ENCODE data around the gene CALM3. TPM values are rescaled to one million over a fixed set of nuclear protein-coding genes. Genes with fewer than 3 reads are reported as not detected.
"Not testable (repeated sequence)": the region's sequence is repeated elsewhere in the genome, so short reads cannot be mapped to it uniquely, and the experiment has no call there.

Gene CALM3
- total and polyA plus RNA-seq, 2 experiments from 2014 or later, result 237 to 246 TPM

- WGBS (ENCODE audit: low lambda C conversion rate, missing lambda C conversion rate), result 86% methylated on average over 12 of the region's 12 CpGs
Observed at GRCh38 chr19:46625731-46626130, 24.6 kb downstream of the CALM3 start.

GRCh38 chr19:46626446-46626845 is 25.3 kb downstream of the CALM3 start:
- Histone ChIP-seq H3K4me3 (no peak overlapping the region), H3K9me2 (replicated peaks; ENCODE audit: insufficient read depth) (no peaks in the 10 kb centered on the region), H3K4me1 (ENCODE audit: insufficient read depth) (peaks cover 13% of the 10 kb centered on the region), H3K9me3 (ENCODE audit: low read depth) (no peaks in the 10 kb centered on the region), H2AFZ (no peak overlapping the region), H3K27me3 (no peaks in the 10 kb centered on the region), H3K79me2 (no peaks in the 10 kb centered on the region), H3K27ac (no peak overlapping the region), H3K4me2 (no peak overlapping the region), H3K36me3 (replicated peaks; ENCODE audit: insufficient read depth, low read depth) (no peaks in the 10 kb centered on the region), H4K20me1 (ENCODE audit: insufficient read depth, poor library complexity, severe bottlenecking) (no peaks in the 10 kb centered on the region)
- TF ChIP-seq, protein P1, sequence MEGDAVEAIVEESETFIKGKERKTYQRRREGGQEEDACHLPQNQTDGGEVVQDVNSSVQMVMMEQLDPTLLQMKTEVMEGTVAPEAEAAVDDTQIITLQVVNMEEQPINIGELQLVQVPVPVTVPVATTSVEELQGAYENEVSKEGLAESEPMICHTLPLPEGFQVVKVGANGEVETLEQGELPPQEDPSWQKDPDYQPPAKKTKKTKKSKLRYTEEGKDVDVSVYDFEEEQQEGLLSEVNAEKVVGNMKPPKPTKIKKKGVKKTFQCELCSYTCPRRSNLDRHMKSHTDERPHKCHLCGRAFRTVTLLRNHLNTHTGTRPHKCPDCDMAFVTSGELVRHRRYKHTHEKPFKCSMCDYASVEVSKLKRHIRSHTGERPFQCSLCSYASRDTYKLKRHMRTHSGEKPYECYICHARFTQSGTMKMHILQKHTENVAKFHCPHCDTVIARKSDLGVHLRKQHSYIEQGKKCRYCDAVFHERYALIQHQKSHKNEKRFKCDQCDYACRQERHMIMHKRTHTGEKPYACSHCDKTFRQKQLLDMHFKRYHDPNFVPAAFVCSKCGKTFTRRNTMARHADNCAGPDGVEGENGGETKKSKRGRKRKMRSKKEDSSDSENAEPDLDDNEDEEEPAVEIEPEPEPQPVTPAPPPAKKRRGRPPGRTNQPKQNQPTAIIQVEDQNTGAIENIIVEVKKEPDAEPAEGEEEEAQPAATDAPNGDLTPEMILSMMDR (IDR thresholded peaks at IDR 0.05; ENCODE audit: poor library complexity), result no peak
- TF ChIP-seq EZH2phosphoT487 (IDR thresholded peaks at IDR 0.05; ENCODE audit: low read depth, severe bottlenecking, unreplicated experiment) (no peak), EZH2 (IDR thresholded peaks at IDR 0.05; ENCODE audit: borderline replicate concordance) (no peak)
- no peak for DNase-seq (ENCODE audit: low spot score)
- WGBS (ENCODE audit: low lambda C conversion rate, missing lambda C conversion rate), result 87% methylated on average over 14 of the region's 14 CpGs

More at GRCh38 chr19:46625731-46626130, 24.6 kb downstream of the CALM3 start:
- H2AFZ ChIP-seq, result no peak overlapping the region
- DNase-seq (ENCODE audit: low spot score), result no peak
- peak overlapping the region; percentile 75 for H3K27ac ChIP-seq
- H3K4me2 ChIP-seq, result no peak overlapping the region
- H3K27me3 ChIP-seq, result no peaks in the 10 kb centered on the region
- TF ChIP-seq, protein P1 (IDR thresholded peaks at IDR 0.05; ENCODE audit: poor library complexity), result no peak
- no peak for TF ChIP-seq EZH2 (IDR thresholded peaks at IDR 0.05; ENCODE audit: borderline replicate concordance)
- no peaks in the 10 kb centered on the region for H3K36me3 ChIP-seq (replicated peaks; ENCODE audit: insufficient read depth, low read depth)
- no peak overlapping the region for H3K4me3 ChIP-seq
- no peaks in the 10 kb centered on the region for H3K79me2 ChIP-seq
- H4K20me1 ChIP-seq (ENCODE audit: insufficient read depth, poor library complexity, severe bottlenecking), result no peaks in the 10 kb centered on the region
- no peaks in the 10 kb centered on the region for H3K9me2 ChIP-seq (replicated peaks; ENCODE audit: insufficient read depth)
- H3K9me3 ChIP-seq (ENCODE audit: low read depth), result no peaks in the 10 kb centered on the region
- H3K4me1 ChIP-seq (ENCODE audit: insufficient read depth), result peaks cover 16% of the 10 kb centered on the region

DNA sequence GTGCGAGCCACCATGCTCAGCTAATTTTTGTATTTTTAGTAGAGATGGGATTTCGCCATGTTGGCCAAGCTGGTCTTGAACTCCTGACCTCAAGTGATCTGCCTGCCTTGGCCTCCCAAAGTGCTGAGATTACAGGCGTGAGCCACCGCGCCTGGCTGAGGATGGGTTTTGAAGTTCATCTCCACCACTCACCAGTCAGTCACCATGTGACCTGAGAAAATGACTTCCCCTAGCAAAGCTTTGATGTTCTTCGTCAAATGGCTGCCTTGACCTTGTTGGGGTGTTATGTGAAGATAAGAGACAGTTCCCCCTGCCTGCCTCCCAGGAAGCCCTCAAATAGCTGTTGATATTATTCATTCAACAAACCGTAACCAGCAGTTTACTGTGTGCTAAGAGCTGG is 27.8 kb downstream of the CALM3 start:
- H3K4me1 ChIP-seq (ENCODE audit: insufficient read depth), result peaks cover 18% of the 10 kb centered on the region
- H3K9me2 ChIP-seq (replicated peaks; ENCODE audit: insufficient read depth); H3K36me3 ChIP-seq (replicated peaks; ENCODE audit: insufficient read depth, low read depth); H3K4me2 ChIP-seq; H3K9me3 ChIP-seq (ENCODE audit: low read depth); H3K27ac ChIP-seq; H4K20me1 ChIP-seq (ENCODE audit: insufficient read depth, poor library complexity, severe bottlenecking); H2AFZ ChIP-seq; DNase-seq (ENCODE audit: low spot score); H3K27me3 ChIP-seq; H3K4me3 ChIP-seq; H3K79me2 ChIP-seq: not testable (repeated sequence)
- WGBS (ENCODE audit: low lambda C conversion rate, missing lambda C conversion rate), result 81% methylated on average over 7 of the region's 7 CpGs

GRCh38 chr19:46629546-46630025 is 28.5 kb downstream of the CALM3 start:
- Histone ChIP-seq H3K4me1 (ENCODE audit: insufficient read depth) (peaks cover 16% of the 10 kb centered on the region), H3K27me3 (peaks cover 7% of the 10 kb centered on the region), H3K4me3 (no peak overlapping the region), H3K36me3 (replicated peaks; ENCODE audit: insufficient read depth, low read depth) (no peaks in the 10 kb centered on the region), H3K79me2 (no peaks in the 10 kb centered on the region), H2AFZ (no peak overlapping the region), H3K4me2 (no peak overlapping the region), H3K9me2 (replicated peaks; ENCODE audit: insufficient read depth) (no peaks in the 10 kb centered on the region), H3K27ac (peak overlapping the region; percentile 37), H4K20me1 (ENCODE audit: insufficient read depth, poor library complexity, severe bottlenecking) (no peaks in the 10 kb centered on the region), H3K9me3 (ENCODE audit: low read depth) (no peaks in the 10 kb centered on the region)
- WGBS (ENCODE audit: low lambda C conversion rate, missing lambda C conversion rate), result 77% methylated on average over 15 of the region's 15 CpGs
- TF ChIP-seq EZH2 (IDR thresholded peaks at IDR 0.05; ENCODE audit: borderline replicate concordance) (no peak), EZH2phosphoT487 (IDR thresholded peaks at IDR 0.05; ENCODE audit: low read depth, severe bottlenecking, unreplicated experiment) (no peak)
- TF ChIP-seq, protein P1 (IDR thresholded peaks at IDR 0.05; ENCODE audit: poor library complexity), result no peak
- peak; percentile 41 for DNase-seq (ENCODE audit: low spot score)
